ENCODE data around the gene SSTR3. TPM values are rescaled to one million over a fixed set of nuclear protein-coding genes. Genes with fewer than 3 reads are reported as not detected.

Gene SSTR3
- total and polyA plus RNA-seq, 9 of the 15 experiments (the other 6 are each of a cell fraction or from before 2014, with no cell fraction given), result 0.03 TPM; not detected in 8

- TF ChIP-seq ARID3A (IDR thresholded peaks at IDR 0.05; ENCODE audit: borderline replicate concordance, low read depth, low read length) (peak; percentile 63; the same call in 1 of the 2 replicates), ZNF655 (CRISPR knock-in tag; IDR thresholded peaks at IDR 0.05) (no peak), SMARCE1 (IDR thresholded peaks at IDR 0.05) (peak; percentile 88), KAT7 (CRISPR knock-in tag; IDR thresholded peaks at IDR 0.05; ENCODE audit: borderline replicate concordance) (no peak), TRIM24 (IDR thresholded peaks at IDR 0.05) (peak; percentile 72 to 86), TAL1 (IDR thresholded peaks at IDR 0.05) (peak; percentile 87), ZNF764 (CRISPR knock-in tag; IDR thresholded peaks at IDR 0.05; ENCODE audit: low read depth) (no peak), SREBF2 (CRISPR knock-in tag; IDR thresholded peaks at IDR 0.05) (no peak), ZKSCAN8 (CRISPR knock-in tag; IDR thresholded peaks at IDR 0.05) (peak; percentile 48; the same call in 1 of the 2 replicates), TCFL5 (CRISPR knock-in tag; conservative IDR thresholded peaks at IDR 0.05) (no peak), ARID4B (CRISPR knock-in tag; IDR thresholded peaks at IDR 0.05) (peak; percentile 75), EHMT2 (IDR thresholded peaks at IDR 0.05) (no peak), FOXP1 (CRISPR knock-in tag; IDR thresholded peaks at IDR 0.05) (0 out of 2 replicates have a peak, but pooled peaks have one; percentile 6), PTBP1 (IDR thresholded peaks at IDR 0.05; ENCODE audit: low read depth, low read length) (no peak), ZNF778 (CRISPR knock-in tag; IDR thresholded peaks at IDR 0.05) (no peak), MAZ (CRISPR knock-in tag; conservative IDR thresholded peaks at IDR 0.05 in 1 of 2, IDR thresholded peaks at IDR 0.05 in 1 of 2) (peak; percentile 77 to 79), RBFOX2 (IDR thresholded peaks at IDR 0.05; ENCODE audit: low read depth, low read length) (peak; percentile 76), ILF3 (IDR thresholded peaks at IDR 0.05; ENCODE audit: borderline replicate concordance) (no peak), ETS2 (tag; IDR thresholded peaks at IDR 0.05; ENCODE audit: borderline replicate concordance, poor library complexity, severe bottlenecking) (no peak), CTCF (IDR thresholded peaks at IDR 0.05 in 2 of 3, conservative IDR thresholded peaks at IDR 0.05 in 1 of 3; ENCODE audit: insufficient read depth in 2 of 3, low read depth in 1 of 3, low read length in 3 of 3) (no peak)
Observed at GRCh38 chr22:37242395-37242918, 30.2 kb upstream of the SSTR3 start (continued).

Data from K562 (cell line).